Activated CD8-positive, alpha-beta memory T cell treated with anti-CD3 and anti-CD28 coated beads, Interleukin-2, amount 50 U/mL, for 1 hour (primary cell): ENCODE data around the gene FXYD6.
"Not testable (repeated sequence)": the region's sequence is repeated elsewhere in the genome, so short reads cannot be mapped to it uniquely, and the experiment has no call there.

Source experiments
- DNase-seq: peaks from one replicate; pipeline ENCODE4 v3.0.0-alpha.2; 2020; ENCODE audit errors: extremely low read depth

Gene FXYD6, protein sequence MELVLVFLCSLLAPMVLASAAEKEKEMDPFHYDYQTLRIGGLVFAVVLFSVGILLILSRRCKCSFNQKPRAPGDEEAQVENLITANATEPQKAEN

DNA sequence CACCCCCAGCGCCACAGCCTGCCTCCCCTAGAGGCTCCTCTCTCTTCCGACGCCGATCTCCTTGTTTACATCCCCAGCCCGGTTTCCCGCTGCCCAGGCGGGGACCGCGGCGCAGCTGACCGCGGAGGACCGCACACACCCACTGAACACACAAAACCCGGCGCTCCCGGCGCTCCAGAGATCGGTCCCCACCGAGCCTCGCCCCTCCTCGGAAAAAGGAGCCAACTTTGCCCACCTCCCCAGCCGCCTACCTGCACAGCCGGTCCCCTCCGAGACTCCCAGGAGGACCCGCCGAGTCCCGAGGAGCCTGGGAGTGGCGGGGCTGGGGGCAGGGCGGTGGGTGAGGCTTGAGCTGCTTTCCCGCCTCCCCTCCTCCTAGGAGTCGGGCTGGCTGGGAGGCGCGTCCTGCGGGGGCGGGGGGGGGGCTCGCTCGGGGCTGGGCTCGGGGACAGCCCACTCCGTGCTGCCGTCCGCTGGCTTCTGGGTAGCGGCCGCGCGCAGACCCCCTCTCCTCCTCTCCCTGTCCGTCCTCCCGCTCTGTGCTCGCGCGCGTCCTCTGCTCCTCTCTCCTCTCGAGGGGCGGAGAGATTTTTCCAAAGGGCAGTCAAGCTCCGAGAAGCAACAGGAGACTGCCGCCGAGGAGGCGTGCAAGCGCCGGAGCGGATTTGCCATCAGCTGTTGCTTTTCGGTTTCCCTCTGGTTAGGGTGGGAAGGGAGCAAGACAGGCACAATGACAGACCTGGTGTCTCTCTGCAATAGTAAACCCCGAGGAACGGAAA, at the start of gene FXYD6:
FXYD6 (minus strand) TSS at position 318 of the 779 bp plus-strand sequence. CDS start 33,882 bp downstream, outside the sequence.
- DNase-seq = no peak

DNA sequence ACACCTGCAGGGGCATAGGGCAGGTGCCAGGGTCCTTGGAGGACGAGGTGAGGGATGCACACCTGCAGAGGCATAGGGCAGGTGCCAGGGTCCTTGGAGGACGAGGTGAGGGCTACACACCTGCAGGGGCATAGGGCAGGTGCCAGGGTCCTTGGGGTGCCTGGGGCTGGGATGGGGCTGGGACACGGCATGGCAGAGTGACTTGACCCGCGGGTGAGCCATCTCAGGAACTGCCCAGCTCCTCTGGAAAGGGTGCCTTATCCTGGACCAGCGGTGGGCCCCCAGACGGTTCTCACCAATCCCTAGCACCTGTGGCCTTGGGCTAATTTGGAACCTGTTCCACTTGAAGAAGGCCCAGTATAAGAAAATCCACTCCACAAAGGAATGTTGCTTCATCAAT, 49.7 kb upstream of the FXYD6 start:
- not testable (repeated sequence) for DNase-seq

DNA sequence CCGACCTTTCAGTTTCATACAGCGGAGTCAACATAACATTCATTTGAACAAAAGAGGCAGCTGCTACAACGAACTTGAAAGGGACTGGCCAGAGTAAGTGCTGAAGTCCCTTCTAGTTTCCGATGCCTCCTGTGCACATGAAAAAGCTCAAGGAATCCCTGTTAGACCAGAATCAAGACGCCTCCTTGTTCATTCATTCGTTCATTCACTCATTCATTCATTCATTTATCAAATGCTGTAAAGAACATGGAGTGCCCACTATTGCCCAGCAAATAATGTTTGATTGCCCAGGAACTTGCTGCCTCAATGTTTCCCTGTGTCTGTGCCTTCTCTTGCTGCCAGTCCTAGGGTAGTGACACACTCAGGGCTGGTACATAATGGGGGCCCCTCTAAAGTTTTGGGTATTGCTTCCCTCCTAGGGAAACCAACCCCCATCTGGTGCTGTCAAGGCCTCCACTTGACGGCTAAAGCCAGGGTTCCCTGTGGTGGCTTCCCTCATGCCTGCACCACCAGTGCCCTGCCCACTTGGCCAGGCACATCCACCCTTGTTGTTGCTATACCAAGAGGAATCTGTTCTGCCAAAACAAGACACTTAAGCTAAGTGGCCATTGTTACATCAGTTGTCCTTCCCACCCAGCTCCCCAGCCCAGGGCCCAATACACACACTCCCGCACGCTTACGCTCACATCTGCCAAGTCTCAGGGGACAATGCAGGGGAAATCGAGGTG, 48.9 kb upstream of the FXYD6 start:
- no peak for DNase-seq

DNA sequence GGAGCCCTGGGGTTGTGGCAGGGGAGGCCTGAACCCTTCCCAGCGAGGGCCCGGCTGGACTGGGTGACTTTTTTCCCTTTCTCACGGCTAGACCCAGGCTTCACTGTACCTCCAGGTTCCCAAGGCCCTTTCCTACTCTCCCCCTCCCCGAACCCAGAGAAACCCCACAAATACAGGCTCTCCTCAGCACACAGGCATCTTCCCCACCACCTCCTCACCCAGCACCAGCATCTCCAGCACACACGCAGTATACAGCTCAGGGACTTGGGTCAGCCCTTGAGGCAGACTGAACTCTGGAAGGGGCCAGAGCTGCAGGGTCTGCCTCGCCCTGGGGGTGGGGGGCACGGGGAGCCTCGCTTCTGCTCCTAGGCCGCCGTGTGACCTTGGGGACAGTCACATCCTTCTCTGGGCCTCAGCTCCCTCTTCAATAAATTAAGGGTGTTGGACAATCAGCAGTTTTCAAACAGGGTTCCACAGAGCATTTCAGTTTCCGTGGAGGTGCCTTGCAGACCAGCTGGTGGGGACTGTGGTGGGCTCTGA, 48.2 kb upstream of the FXYD6 start:
- DNase-seq = no peak

DNA sequence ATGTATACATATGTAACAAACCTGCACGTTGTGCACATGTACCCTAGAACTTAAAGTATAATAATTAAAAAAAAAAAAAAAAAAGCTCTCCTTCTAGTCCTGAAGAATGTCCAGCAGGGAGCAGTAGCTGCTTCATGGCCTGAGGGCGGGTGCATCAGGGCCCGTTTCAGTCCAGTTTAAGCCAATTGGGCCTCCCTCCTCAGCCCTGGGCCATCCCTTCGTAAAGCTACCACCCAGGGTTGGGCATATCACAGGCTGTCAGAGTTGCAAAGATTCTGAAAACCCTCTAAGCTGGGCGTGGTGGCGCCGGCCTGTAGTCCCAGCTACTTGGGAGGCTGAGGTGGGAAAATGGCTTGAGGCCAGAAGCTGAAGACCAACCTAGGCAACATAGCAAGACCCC, 47.3 kb upstream of the FXYD6 start:
- no peak for DNase-seq

DNA sequence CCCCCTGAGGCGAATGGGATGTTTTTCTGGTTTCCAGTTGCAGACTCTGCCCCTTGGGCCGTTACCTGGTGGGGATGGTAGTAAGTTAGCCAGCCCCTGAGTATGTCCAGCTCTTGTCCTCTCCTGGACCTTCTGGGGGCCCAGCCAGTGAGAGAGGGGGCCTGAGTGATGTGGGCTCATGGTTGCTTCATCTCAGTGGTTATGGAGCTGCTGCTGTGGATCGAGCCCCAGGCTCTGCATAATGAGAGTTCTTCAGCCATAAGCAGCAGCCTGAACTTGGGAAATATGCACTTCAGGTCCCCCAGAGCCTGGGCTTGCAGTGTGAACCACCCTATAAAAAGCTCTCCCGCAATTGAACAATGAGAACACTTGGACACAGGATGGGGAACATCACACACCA, 46.8 kb upstream of the FXYD6 start:
- no peak for DNase-seq

DNA sequence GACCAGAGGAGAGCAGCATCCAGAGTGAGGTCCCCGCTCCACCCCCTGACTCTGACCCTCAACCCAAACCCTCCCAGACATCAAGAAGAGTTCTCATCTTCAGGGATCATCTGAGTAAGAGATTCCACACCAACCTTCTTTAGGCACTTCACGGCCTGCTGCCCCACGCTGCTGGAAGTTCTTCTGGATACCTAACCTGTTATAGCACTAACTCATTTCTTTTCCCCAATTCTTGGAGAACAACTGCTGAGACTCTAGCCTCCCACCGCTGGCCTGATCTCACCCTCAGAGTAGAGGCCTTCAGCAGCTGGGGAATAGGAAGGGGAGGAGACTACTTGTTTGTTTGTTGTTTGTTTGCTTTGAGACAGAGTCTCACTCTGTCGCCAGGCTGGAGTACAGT, 45.4 kb upstream of the FXYD6 start:
- DNase-seq = no peak

DNA sequence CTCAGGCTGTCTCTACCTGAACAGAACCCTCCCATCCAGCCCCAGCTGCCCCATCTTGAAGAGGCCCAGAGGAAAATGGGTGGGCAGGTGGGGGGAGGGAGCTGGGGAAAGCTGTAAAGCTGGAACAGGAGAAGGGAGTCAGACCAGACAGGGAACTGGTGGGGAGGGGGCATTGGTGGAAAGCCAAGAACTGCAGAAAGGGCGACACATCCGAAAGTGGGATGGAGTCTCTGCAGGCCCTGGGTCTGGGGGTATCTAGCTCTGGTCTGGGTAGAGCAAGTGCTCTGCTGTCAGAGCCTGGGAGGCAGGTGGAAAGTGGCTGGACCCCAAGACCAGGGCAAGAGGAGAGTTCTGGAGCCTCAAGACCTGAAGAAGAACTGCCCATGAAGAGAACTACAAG, 45.0 kb upstream of the FXYD6 start:
- no peak for DNase-seq

DNA sequence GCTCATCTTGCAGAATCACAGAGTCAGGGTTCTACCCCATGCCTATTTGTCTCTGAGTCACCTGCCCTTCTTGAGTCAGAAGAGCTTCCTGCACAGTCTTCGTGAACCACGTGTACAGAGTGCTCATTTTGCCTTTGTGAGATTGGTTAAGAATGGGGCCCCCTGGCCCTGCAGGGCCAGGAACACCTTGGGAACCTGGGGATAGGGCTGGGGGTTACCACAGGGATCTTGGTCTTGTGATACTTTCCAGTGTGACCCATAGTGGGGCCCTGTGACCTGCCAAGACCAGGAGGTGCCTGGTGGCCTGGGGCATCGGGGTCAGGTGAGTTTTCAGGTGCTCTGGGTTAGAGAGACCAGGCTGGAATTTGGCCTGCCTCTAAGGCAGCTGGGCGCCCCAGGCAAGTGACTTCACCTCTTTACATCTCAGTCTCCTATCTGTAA, 43.3 kb upstream of the FXYD6 start:
- DNase-seq = no peak

DNA sequence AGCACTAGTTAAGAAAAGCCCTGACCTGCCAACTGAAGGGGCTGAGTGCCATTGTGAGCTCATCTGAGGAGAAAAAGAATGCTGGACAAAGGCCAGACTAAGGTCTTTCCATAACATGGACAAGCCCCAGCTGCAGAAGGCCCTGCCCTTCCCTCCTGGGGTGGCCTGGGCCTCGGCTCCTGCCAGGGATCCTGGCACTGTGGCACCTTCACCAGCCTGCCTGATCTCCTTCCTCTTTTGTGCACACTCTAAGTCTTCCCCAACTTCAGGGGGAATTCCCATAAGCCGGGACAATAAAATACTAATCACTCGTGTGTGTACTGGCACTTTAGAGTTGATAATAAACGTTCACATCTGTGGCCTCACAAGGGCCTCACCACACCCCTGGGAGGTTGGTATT, 42.9 kb upstream of the FXYD6 start:
- no peak for DNase-seq

DNA sequence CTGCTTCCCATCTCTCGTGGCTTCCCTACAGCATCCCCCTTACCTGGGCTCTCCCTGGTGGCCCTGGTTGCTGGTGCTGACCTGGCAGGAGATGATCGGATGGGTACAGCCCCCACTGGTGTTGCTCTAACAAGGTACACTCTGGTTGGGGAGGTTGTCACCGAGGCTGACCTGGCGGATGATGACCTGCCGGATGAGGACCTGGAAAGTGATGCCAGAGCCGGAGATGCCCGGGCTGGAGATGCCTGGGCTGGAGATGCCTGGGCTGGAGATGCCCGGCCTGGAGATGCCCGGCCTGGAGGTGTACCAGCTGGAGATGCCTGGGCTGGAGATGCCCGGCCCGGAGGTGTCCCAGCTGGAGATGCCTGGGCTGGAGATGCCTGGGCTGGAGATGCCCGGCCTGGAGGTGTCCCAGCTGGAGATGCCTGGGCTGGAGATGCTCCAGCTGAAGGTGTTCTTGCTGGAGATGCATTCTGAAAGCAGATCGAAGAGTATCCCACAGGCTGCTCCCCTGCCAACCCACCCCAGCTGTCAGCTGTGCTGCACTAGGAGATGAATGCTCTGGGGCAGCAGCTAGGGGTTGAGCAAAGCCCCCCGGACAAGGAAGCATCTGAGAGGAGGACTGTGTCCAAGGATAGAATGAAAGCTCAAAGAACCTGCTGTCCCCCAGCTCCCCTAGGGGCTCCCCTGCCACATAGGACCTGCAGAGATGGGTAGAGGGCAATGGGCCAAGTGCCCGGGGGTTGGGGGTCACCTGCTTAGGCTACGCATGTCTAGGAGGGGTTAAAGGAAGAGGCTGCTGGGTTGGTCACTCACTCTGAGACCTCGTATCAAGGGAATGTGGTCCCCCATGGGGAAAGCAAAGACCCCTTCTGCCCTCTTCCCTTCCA, 42.2 kb upstream of the FXYD6 start:
- DNase-seq = no peak

DNA sequence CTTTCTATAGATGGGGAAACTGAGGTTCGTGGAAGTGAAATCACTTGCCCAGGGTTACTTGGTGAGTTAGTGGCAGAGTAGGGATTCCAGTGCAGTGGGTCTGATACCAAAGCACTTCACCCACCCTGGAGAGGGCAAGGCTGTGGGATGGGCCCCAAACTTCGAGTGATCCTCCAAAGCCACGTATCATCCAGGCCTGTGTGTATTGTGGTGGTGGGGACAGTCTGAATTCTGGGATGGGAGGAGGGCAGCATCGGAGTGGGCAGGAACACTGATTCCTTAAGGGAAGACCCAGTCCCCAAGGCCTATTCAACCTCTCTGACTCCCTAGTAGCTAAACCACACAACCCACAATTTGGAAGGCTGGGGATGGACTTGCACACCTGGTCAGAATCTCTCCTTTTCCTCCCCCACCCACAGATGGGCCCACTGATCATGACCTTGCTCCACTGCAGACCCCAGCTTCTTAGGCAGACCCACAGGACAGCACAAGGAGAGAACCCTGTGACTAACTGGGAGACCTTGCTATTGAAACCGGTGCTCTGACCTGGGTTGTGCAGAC, 41.2 kb upstream of the FXYD6 start:
- no peak for DNase-seq

DNA sequence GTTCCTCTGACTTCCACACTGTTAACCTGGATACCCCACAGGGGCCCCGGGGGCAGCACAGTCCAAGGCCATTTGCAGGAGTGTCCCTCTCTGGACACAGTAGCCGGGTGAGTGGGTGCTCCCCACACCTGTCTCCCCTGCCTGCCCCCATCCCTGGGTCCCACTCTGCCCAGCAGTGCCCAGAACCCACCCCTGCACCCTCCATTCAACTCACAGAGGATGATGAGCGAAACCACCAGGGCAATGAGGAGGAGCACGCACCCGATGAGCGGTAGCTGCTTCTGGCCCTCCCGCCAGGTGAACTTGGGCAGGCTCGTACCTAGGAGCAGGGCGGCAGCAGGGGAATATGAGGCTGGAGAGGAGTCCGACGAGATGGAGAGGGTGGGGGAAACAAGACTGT, 40.5 kb upstream of the FXYD6 start:
- DNase-seq = no peak

DNA sequence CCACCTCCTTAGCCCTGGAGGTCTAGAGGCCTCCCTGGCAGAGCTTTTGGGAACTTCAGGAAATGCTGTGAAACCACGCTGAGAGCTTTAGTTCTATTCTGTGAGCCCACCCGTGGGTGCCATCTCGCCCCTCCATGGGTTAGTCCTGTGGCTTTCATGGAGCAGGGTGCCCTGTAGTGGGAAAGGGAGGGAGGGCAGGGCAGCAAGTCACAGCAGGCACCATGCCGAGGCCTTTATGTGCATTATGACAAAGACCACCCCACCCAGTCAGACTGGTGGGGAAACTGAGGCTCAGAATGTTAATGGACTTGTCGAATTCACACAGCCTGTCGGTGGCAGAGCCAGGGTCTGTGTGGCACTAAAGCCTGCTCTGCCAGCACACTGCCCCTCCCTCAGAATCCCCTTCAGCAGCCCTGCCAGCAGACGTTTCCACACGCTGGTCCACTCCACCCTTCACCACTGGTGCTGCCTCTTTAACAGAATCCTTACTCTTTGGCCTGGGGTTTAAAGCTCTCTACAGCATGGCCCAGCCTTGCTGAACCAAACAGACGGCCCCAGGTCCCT, 39.3 kb upstream of the FXYD6 start:
- DNase-seq = no peak

DNA sequence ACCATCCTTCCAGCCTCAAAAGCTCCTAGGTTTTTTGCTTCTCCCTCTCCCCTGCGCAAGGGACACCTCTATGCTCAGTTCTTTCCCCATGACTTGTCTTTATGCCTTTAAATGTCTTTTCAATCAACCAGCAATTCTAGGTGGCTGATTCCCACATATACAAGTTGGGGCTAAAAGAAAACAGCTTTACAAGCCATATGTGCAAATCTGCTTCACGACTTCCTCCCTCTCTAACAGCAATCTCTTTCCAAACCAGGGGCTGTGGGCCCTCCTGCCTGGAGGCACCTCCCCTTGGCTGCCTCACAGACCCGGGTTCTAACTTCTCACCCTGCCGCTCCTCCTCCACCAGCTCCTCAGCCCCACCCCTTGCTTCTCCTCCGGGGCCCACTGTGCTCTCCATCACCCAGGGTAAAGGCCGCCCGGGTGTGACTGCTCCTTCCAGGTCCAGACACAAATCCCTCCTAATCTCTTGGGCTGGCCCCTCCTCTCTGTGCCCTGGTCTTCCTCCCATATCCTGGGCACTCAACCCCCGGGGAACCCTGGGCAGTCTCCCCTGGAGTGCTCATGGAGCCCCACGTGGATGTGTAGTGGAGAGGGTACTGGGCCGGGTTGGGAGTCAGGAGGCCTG, 38.6 kb upstream of the FXYD6 start:
- DNase-seq = no peak

DNA sequence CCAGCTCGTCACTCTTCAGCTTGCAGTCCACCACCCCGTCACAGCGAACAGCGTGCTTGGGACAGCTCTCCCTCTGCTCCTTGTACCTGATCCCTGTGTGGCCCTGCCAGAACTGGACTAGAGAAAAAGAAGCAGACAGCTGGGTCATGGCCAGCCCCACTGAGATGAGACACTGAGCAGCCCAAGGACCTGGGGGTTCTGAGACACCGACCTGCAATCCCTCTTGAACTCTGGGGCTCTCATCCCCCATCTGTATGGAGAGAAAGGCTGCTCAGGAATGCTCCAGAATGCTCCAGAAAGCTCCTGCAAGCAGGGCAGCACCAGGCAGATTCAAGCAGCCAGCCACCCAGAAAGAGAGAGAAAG, 37.9 kb upstream of the FXYD6 start:
- DNase-seq = no peak

DNA sequence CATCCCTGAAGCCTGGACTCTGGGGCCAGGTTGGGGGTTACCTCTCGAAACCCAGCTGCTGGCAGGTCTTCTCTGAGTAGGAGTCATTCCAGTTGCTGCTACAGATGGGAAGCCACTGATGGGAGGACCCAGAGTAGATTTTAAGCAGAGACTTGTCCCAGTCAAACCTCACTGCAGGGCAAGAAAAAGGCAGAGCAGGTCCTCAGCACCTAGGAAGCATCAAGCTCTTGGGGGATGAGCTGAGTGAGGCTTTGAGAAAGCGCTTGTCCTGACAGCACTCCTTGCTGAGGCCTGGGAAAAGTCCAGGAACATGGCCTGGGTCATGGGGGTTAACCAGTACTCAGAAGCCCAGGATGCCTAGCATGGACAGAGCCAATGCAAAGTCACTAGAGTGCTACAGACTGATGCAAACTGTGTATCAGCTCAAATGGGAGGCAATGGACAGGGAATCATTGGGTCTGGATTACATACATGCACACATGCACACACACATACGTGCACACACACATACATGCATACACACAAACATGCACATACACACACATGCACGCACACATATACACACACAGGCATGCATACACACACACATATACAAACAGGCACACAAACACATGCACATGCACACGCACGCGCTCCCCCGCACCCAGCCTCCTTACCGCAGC, 37.4 kb upstream of the FXYD6 start:
- no peak for DNase-seq

DNA sequence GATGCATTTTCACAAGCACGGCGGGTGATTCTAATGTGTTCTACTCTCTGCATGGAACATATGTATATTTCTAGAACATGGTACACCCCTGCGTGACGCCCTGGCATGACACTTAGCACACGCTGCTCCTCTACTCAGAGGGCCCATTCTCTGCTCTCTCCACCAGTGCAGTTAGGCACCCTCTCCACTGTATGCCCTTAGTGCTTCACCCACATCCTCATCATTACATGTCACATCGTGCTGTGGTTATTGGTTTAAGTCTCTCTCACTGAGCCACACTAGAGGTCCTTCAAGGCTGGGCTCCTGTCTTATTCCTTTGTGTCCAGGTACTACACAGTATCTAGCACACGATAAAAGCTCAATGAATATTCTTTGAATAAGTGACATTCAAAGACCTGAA, 36.0 kb upstream of the FXYD6 start:
- no peak for DNase-seq

DNA sequence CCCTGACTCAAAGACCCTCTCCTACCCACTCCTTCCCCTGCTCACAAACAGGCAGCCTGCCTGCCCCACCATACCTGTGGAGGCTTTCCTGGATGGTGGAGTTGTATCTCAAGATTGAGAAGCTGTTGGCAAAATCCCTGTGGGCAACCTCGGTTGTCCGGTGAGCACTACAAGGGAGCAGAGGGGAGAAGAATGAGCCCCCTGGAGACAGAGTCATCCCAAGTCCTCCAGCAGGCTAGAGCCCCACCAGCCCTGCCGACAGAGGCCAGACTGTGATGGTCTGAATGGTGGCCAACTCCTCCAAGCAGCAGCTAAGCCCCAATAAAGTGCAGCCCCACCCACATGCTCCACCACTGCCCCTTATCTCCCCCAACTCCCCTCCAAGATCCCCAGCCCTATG, 35.2 kb upstream of the FXYD6 start:
- DNase-seq = no peak

DNA sequence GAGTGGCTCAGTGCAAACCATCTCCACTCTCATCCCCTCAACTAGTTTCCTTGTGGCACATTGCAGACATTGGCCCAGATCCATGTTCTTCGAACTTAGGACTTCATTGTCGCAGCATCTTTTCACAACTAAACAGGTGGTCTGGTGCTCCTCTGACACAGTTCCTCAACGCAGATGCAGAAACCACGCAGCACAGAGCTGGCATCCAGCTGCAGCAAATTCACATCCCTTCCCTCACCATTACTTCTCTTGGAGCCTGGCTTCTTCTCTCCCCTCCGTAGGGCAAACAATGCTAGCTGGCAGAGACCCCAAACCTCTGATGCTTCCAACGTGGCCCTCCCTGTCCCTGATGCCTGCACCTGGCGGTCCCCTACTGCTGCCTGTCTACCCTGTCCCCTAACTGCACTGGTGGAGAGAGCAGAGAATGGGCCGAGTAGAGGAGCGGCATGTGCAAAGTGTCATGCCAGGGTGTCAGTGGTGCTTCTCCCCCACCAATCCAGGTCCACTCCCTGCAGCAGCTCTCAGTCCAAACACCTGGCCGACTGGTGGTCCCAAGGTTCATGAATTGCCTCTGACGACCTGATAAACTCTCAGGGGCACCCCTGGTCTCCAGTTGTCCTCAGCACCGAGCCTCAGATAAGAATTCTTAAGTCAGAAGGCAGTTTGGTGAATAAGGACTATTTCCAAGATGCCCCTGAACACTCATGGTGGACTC, 34.6 kb upstream of the FXYD6 start:
- no peak for DNase-seq
